ENCODE measurements around the gene UBE2V1. TPM values are rescaled to one million over a fixed set of nuclear protein-coding genes. Genes with fewer than 3 reads are reported as not detected.
"Not testable (repeated sequence)": the region's sequence is repeated elsewhere in the genome, so short reads cannot be mapped to it uniquely, and the experiment has no call there.

Gene UBE2V1
- total RNA-seq, 1 experiment from 2014 or later, result 38.1 TPM

DNA sequence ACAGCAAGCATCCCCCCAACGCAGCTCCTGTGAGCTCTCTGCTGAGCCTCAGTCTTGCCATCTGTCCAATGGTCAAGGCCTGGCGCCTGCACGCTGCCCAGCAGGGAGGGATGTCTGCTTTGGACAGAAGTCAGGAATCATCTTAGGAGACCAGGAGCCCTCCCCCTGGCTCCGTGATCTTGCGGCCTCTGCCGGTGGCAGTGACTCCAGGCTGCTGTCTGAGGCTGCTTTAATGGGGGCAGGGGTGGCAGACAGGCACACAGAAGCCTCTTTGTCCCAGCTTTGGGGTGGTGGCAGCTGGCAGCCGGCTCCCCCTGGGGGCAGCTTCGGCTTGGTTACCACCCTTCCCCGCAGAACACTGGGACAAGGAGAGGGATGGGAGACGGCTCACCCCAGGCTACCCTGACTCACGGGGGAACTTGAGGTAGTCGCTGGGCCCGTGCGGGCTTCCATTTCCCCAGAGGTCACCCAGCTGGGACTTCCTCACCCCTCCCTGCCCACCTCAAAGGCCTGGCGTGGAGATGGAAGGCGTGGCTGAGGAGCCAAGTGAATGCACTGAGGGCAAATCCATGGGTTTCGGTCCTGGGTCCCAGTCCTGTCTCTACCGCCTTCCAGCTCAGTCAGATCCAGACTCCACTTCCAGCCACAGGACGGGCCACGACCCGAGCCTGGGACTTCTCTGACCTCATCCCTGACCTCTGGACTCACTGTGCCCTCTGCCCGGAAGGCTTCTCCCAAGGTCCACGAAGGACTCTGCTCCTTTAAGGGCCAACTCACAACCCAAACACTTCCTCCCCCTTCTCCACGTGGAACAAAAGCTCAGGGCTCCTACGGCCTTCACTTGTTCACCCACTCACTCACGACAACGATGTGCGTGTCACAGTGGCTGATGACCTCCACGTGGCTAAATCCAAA is 25.8 kb upstream of the UBE2V1 start:
- in situ Hi-C loops (cut with HindIII; ENCODE audit: low pct_unique_long_range_greater_than_20kb, low sequenced_read_pairs), result no loop called here
- no peak for DNase-seq (ENCODE audit: low read depth)

GRCh38 chr20:50138120-50138478 is 25.1 kb upstream of the UBE2V1 start:
- in situ Hi-C loops (cut with HindIII; ENCODE audit: low pct_unique_long_range_greater_than_20kb, low sequenced_read_pairs), result no loop called here
- DNase-seq (ENCODE audit: low read depth), result no peak

- in situ Hi-C loops (cut with HindIII; ENCODE audit: low pct_unique_long_range_greater_than_20kb, low sequenced_read_pairs), result not testable (repeated sequence)
- peak; percentile 82 for DNase-seq (ENCODE audit: low read depth)
Measured at GRCh38 chr20:50137702-50138101, 24.8 kb upstream of the UBE2V1 start.

GRCh38 chr20:50136822-50137599 is 24.1 kb upstream of the UBE2V1 start:
- in situ Hi-C loops (cut with HindIII; ENCODE audit: low pct_unique_long_range_greater_than_20kb, low sequenced_read_pairs), result no loop called here
- peak; percentile 82 for DNase-seq (ENCODE audit: low read depth)

DNA sequence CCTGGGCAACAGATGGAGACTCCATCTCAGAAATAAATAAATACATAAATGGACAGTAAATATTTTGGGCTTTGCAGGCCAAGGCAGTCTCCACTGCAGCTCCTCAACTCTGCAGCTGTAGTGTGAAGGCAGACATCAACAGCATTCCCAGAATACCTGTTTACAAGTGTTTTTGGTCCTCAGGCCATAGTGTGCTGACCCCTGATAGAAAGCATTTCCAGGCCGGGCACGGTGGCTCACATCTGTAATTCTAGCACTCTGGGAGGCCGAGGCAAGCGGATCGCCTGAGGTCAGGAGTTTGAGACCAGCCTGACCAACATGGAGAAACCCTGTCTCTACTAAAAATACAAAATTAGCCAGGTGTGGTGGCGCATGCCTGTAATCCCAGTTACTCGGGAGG is 22.2 kb upstream of the UBE2V1 start:
- DNase-seq (ENCODE audit: low read depth); in situ Hi-C loops (cut with HindIII; ENCODE audit: low pct_unique_long_range_greater_than_20kb, low sequenced_read_pairs): not testable (repeated sequence)

DNA sequence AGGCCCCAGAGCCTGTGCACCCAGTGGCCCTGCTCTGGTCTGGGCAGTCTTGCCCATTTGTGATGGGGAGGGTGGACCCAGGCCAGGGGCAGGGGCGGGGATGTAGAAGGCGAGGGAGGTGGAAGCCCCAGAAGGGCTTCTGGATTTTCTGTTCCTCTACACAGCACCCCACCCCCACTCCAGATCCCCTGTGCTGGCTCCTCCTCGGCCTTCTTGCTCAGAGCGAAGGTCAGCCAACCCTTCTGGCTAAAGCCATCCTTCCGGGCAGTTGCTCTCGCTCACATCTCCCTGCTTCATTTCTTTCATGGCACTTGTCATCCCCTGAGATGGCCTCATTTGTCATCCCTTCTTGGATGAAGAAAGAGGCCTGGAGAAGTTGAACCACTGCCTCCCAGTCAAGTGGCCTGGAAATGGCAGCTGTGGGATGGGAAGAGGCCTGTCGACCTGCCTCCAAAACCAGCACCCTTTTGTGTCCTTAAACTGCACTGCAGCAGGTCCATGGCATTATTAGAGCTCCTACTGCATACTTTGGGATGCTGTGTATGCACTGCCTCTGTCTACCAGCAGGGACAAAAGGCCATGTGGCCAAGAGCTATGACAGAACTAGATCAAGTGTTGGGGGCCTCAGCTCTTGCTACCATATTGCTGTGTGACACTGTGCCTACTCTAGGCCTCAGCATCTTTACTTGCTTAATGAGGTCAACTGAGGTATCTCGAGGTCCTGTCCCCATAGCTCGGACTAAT is 20.7 kb upstream of the UBE2V1 start:
- in situ Hi-C loops (cut with HindIII; ENCODE audit: low pct_unique_long_range_greater_than_20kb, low sequenced_read_pairs), result no loop called here
- no peak for DNase-seq (ENCODE audit: low read depth)

- in situ Hi-C loops (cut with HindIII; ENCODE audit: low pct_unique_long_range_greater_than_20kb, low sequenced_read_pairs), result no loop called here
Measured at GRCh38 chr20:50133041-50133440, 20.1 kb upstream of the UBE2V1 start.

GRCh38 chr20:50130995-50131394 is 18.0 kb upstream of the UBE2V1 start:
- in situ Hi-C loops (cut with HindIII; ENCODE audit: low pct_unique_long_range_greater_than_20kb, low sequenced_read_pairs), result no loop called here
- no peak for DNase-seq (ENCODE audit: low read depth)

More at GRCh38 chr20:50133041-50133440, 20.1 kb upstream of the UBE2V1 start:
- no peak for DNase-seq (ENCODE audit: low read depth)

DNA sequence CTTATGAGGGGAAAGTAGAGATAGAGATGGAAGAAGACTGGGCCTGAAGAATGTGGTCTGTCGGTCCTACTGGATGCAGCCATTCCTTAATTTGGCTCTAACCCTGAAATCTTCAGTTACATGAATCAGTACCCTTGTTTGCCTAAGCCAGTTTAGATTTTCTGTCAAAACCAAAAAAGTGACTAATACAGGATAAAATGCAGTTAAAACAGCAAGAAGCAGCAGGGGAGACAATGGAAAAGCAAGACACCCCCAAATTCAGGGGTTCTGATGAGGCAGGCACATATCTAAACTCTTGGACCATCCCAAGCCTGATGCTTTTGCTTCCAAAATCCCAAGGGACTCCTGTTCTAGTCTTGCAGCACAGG is 17.4 kb upstream of the UBE2V1 start:
- DNase-seq (ENCODE audit: low read depth), result no peak
- in situ Hi-C loops (cut with HindIII; ENCODE audit: low pct_unique_long_range_greater_than_20kb, low sequenced_read_pairs), result no loop called here

DNA sequence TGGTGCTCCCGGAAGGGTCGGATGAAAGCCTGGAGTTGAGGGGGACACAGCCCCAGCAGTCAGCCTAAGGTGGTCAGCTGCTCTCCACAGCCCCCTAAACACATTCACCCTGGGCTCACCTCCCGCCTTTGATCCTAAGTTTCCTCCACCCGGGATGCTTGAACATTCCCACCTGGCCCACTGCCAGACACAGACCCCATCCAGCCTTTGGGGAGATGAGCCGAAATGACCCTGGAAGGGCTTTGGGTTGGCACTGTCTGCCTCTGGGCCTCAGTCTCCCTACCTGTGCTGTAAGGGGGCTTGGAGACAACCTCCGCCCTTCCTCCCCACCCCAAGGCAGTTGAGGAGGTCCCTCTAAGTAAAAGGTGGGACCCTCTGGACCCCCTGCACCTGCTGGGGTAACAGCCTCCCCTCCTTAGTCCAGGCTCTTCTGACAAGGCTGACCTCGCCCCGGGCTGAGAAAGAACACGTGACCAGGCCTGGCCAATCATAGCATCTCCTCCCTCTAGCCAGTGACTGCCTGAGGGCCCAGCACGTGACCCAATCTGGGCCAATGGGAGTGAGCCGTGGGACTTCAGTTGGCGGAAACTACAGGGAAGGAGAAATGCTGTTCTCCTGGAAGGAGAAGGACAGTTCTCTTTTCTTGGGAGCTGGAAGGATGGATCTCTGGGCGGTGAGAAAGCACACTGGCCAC is 16.9 kb upstream of the UBE2V1 start:
- DNase-seq (ENCODE audit: low read depth), result peak; percentile 68
- in situ Hi-C loops (cut with HindIII; ENCODE audit: low pct_unique_long_range_greater_than_20kb, low sequenced_read_pairs), result no loop called here

DNA sequence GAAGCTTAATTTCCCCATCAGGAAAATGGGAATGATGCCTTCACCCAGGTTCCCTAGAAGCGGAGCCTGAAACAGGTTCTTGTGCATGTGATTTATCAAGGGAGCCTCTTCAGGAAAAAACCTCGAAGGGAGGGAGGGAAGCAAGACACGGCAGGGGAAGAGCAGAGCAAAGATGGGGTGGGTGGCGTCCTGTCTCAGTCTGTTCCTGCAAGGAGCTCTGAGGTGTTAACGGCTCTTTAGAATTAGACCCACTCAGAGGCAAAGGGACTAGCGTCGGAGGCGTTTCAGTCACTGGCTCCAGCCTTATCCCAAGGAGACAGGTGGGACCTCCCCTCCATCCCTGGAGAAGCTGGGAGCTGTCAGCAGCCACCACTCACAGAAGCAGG is 15.6 kb upstream of the UBE2V1 start:
- DNase-seq (ENCODE audit: low read depth), result no peak
- in situ Hi-C loops (cut with HindIII; ENCODE audit: low pct_unique_long_range_greater_than_20kb, low sequenced_read_pairs), result no loop called here

DNA sequence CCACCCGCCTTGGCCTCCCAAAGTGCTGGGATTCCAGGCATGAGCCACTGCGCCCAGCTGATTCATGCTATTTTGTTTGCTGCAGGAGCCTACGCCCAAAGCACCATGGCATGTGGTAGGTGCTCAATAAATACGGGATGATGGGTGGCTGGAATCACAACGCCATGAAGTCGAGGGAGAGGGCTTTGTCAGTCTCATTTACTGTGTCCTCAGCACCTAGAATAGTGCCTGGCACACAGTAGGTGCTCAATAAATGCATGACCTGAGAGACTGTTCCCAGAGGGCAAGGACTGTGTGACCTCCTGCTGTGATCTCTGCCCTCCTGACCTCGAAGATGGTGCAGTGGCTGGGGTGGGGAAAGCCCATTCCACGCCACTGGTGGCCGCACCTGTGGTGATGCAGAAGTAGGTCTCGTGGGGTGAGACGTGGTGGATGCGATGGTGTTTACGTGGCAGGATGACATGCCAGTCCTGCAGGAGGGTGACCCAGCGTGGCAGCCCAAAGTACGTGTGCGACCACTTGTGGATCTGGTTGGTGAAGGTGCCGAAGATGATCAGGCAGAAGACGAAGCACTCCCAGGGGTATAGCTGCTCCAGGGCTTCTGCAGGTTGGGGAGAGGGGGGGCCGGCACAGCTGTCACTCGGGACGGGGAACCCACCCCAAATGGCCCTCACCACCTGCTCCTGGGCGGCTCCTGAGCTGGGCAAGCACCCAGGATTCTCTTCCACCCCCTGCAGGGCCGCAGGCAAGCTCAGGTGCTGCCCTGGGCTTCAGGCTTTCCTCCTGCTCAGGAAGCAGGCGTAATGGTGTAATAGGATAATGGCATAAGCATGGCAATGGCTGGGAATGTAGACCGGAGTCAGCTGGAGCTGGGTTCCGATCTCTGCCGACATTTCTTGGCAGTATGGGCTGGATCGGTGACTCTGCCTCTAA is 14.9 kb upstream of the UBE2V1 start:
- no peak for DNase-seq (ENCODE audit: low read depth)
- in situ Hi-C loops (cut with HindIII; ENCODE audit: low pct_unique_long_range_greater_than_20kb, low sequenced_read_pairs), result no loop called here

- DNase-seq (ENCODE audit: low read depth), result peak; percentile 95
- in situ Hi-C loops (cut with HindIII; ENCODE audit: low pct_unique_long_range_greater_than_20kb, low sequenced_read_pairs), result no loop called here
Measured at GRCh38 chr20:50126662-50127061, 13.7 kb upstream of the UBE2V1 start.

DNA sequence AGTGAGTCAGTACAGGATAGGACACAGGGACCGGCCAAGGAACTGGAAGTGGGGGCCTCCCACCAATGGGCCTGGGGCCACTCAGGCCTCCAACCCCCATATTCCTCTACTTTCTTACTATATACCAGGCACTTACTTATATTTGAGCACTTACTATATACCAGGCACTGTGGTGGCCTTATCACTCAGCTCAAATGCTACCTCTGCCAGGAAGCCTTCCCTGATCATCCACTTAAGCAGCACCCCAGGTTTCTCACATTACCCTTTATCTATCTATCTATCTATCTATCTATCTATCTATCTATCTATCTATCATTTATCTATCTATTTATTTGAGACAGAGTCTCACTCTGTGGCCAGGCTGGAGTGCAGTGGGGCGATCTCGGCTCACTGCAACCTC is 12.3 kb upstream of the UBE2V1 start:
- in situ Hi-C loops (cut with HindIII; ENCODE audit: low pct_unique_long_range_greater_than_20kb, low sequenced_read_pairs), result no loop called here
- no peak for DNase-seq (ENCODE audit: low read depth)

GRCh38 chr20:50124496-50124895 is 11.5 kb upstream of the UBE2V1 start:
- in situ Hi-C loops (cut with HindIII; ENCODE audit: low pct_unique_long_range_greater_than_20kb, low sequenced_read_pairs), result no loop called here
- no peak for DNase-seq (ENCODE audit: low read depth)

DNA sequence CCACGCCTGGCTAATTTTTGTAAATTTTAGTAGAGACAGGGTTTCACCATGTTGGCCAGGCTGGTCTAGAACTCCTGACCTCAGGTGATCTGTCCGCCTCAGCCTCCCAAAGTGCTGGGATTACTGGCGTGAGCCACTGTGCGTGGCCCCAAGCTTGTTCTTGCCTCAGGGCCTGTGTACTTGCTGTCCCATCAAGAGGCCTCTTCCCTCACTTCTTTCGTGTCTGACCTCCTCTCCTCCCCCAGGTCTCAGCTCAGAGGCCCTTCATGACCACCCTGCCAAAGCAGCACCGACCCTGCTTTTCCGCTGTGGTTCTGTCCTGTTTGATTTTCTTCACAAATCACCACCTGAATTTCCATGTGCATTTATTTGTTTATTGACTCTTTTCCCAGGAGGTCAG is 10.5 kb upstream of the UBE2V1 start:
- DNase-seq (ENCODE audit: low read depth), result no peak
- in situ Hi-C loops (cut with HindIII; ENCODE audit: low pct_unique_long_range_greater_than_20kb, low sequenced_read_pairs), result no loop called here

GRCh38 chr20:50122763-50123162 is 9.8 kb upstream of the UBE2V1 start:
- DNase-seq (ENCODE audit: low read depth), result no peak
- in situ Hi-C loops (cut with HindIII; ENCODE audit: low pct_unique_long_range_greater_than_20kb, low sequenced_read_pairs), result no loop called here

Data from Caki2 (cell line).